Neuronal stem cell (in vitro differentiated cells): ENCODE results near the gene MLX.

Experiments
- DNase-seq: peaks from one replicate; pipeline ENCODE4 v3.0.0-alpha.2; 2013; ENCODE audit warnings: low spot score
- H2AFZ ChIP-seq: one replicate; pipeline ENCODE4 v1.6.1; 2013; ENCODE audit warnings: mild to moderate bottlenecking, low read length, inconsistent platforms
- H2AK5ac ChIP-seq: 2 replicates; pipeline ENCODE4 v1.6.1; 2013; ENCODE audit warnings: low read depth, mild to moderate bottlenecking, inconsistent platforms, low read length, moderate library complexity, mixed read lengths
- H2BK120ac ChIP-seq: 2 replicates; pipeline ENCODE4 v1.6.1; 2013; ENCODE audit warnings: low read depth, mild to moderate bottlenecking, inconsistent platforms, low read length, moderate library complexity, mixed read lengths
- H2BK12ac ChIP-seq: one replicate; pipeline ENCODE4 v1.6.1; 2013; ENCODE audit warnings: low read length, inconsistent platforms
- H2BK15ac ChIP-seq: 2 replicates; pipeline ENCODE4 v1.6.1; 2013; ENCODE audit warnings: mild to moderate bottlenecking, low read length, inconsistent platforms, mixed read lengths
- H2BK5ac ChIP-seq: one replicate; pipeline ENCODE4 v1.6.1; 2013; ENCODE audit warnings: inconsistent platforms, mild to moderate bottlenecking, low read length, moderate library complexity
- H3K14ac ChIP-seq: one replicate; pipeline ENCODE4 v1.6.1; 2013; ENCODE audit warnings: low read length, inconsistent platforms
- H3K18ac ChIP-seq: 2 replicates; pipeline ENCODE4 v1.6.1; 2013; ENCODE audit warnings: low read length, inconsistent platforms
- H3K23ac ChIP-seq: 2 replicates; pipeline ENCODE4 v1.6.1; 2013; ENCODE audit warnings: low read depth, mild to moderate bottlenecking, mixed read lengths, low read length, inconsistent platforms; ENCODE audit not compliant: poor library complexity
- H3K27ac ChIP-seq: replicated peaks from 3 replicates; pipeline ENCODE4 v1.5.1; 2013; ENCODE audit warnings: low read length, inconsistent platforms
- H3K27me3 ChIP-seq, 3 experiments: 2 replicates each; pipeline ENCODE4 v1.6.1; 2013; ENCODE audit warnings: low read length in 3 of 3, mild to moderate bottlenecking in 2 of 3, inconsistent platforms in 1 of 3, low read depth in 1 of 3, mixed read lengths in 1 of 3, moderate library complexity in 1 of 3; ENCODE audit not compliant: control insufficient read depth in 3 of 3, insufficient read depth in 3 of 3
- H3K36me3 ChIP-seq, 2 donors: replicated peaks in 1 of 2; 2 replicates each; pipeline ENCODE4 v1.6.1; 2013; ENCODE audit warnings: low read length in 2 of 2; ENCODE audit not compliant: control insufficient read depth in 2 of 2, insufficient read depth in 2 of 2
- H3K4ac ChIP-seq: 2 replicates; pipeline ENCODE4 v1.6.1; 2013; ENCODE audit warnings: inconsistent platforms, mild to moderate bottlenecking, low read length, moderate library complexity
- H3K4me1 ChIP-seq, 2 donors: 1 replicate in 1 of 2; 2 replicates in 1 of 2; pipeline ENCODE4 v1.6.1; 2013; ENCODE audit warnings: low read length in 2 of 2, low read depth in 1 of 2; ENCODE audit not compliant: control insufficient read depth in 2 of 2, insufficient read depth in 1 of 2
- H3K4me2 ChIP-seq: one replicate; pipeline ENCODE4 v1.6.1; 2013; ENCODE audit warnings: mild to moderate bottlenecking, low read length, inconsistent platforms; ENCODE audit not compliant: insufficient read depth, poor library complexity, severe bottlenecking
- H3K4me3 ChIP-seq, 2 donors: 2 replicates each; pipeline ENCODE4 v1.5.1; 2013; ENCODE audit warnings: low read length in 2 of 2, mild to moderate bottlenecking in 2 of 2, inconsistent platforms in 1 of 2, moderate library complexity in 1 of 2
- H3K79me1 ChIP-seq: one replicate; pipeline ENCODE4 v1.6.1; 2013; ENCODE audit warnings: low read depth, mild to moderate bottlenecking, inconsistent platforms, low read length, moderate library complexity
- H3K9ac ChIP-seq: one replicate; pipeline ENCODE4 v1.6.1; 2013; ENCODE audit warnings: mild to moderate bottlenecking, low read depth, low read length, inconsistent platforms; ENCODE audit not compliant: poor library complexity
- H3K9me3 ChIP-seq, 2 donors: replicated peaks in 1 of 2; 2 replicates each; pipeline versions ENCODE3 to v1.6.1; 2013; ENCODE audit warnings: low read length in 2 of 2, mild to moderate bottlenecking in 2 of 2, inconsistent platforms in 1 of 2, low read depth in 1 of 2, mixed read lengths in 1 of 2, moderate library complexity in 1 of 2; ENCODE audit not compliant: control insufficient read depth in 2 of 2, insufficient read depth in 1 of 2
- H4K8ac ChIP-seq: one replicate; pipeline ENCODE4 v1.6.1; 2013; ENCODE audit warnings: low read depth, mild to moderate bottlenecking, inconsistent platforms, low read length, moderate library complexity
- H4K91ac ChIP-seq: one replicate; pipeline ENCODE4 v1.6.1; 2013; ENCODE audit warnings: low read length, low read depth, mild to moderate bottlenecking, inconsistent platforms; ENCODE audit not compliant: poor library complexity
- WGBS, 2 donors: extraction: QIAGEN DNeasy Blood & Tissue Kit; methylation state at CpG; one replicate each; pipeline ENCODE4 v1.1.7; 2013; ENCODE audit warnings: missing lambda C conversion rate in 2 of 2, mixed read lengths in 1 of 2; ENCODE audit not compliant: insufficient read length in 2 of 2, insufficient replicate concordance in 1 of 2; ENCODE audit errors: extremely low coverage in 2 of 2; 5-methylcytosine and 5-hydroxymethylcytosine counted together

The MLX gene

DNA sequence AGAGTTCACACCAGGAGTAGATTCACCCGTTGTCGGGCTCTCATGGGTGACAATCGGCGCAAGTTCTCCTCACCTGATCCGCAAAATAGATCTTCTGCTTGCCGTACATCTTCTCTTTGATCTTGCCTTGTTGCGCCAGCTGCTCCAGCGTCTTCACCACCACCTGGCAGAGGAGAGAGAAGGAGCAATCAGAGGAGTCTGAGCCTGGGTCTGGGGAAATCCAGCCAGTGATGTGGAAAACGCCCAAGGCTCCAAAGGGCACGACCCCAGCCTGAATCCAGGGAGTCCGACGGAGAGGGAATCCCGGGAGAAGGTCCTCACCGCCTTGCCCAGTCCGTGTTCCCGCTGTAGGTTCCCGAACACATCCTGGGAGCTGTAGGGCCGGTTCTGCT is 10.2 kb downstream of the MLX start:
- Histone ChIP-seq H2BK5ac (peak overlapping the region; percentile 2), H2BK12ac (no peak overlapping the region), H3K27me3 (no peaks in the 10 kb centered on the region), H2BK120ac (no peak overlapping the region), H3K9ac (peak overlapping the region; percentile 94), H4K91ac (no peak overlapping the region), H3K27ac (peak overlapping the region; percentile 38), H3K4me3 (peak overlapping the region; percentile 83 to 98), H3K4me2 (peak overlapping the region; percentile 67), H3K18ac (peak overlapping the region; percentile 85), H3K4me1 (peaks cover 0 to 12% of the 10 kb centered on the region in 2 donors), H2AFZ (peak overlapping the region; percentile 94), H4K8ac (no peak overlapping the region), H3K36me3 (peaks cover 34 to 78% of the 10 kb centered on the region in 2 donors), H3K79me1 (peaks cover 3% of the 10 kb centered on the region), H3K4ac (no peak overlapping the region), H2BK15ac (no peak overlapping the region), H3K9me3 (no peaks in the 10 kb centered on the region), H3K23ac (peak overlapping the region; percentile 29), H2AK5ac (no peak overlapping the region), H3K14ac (no peak overlapping the region)
- DNase-seq: peak; percentile 26
- no CpG with 5 or more reads among the region's 18 CpGs for WGBS, 2 donors

- Histone ChIP-seq H4K91ac (no peak within 1 kb of the TSS), H2BK120ac (no peak within 1 kb of the TSS), H2BK5ac (peak within 1 kb of the TSS; percentile 2), H2BK12ac (no peak within 1 kb of the TSS), H3K79me1 (peaks cover 3% of the 10 kb centered on the region), H3K23ac (peak within 1 kb of the TSS; percentile 29), H3K4me2 (peak within 1 kb of the TSS; percentile 67), H4K8ac (no peak within 1 kb of the TSS), H3K9me3 (peaks cover 0 to 1% of the 10 kb centered on the region in 2 donors), H3K4me3 (peak within 1 kb of the TSS; percentile 92 to 98), H3K9ac (peak within 1 kb of the TSS; percentile 94), H3K4ac (no peak within 1 kb of the TSS), H3K27me3 (no peaks in the 10 kb centered on the region), H2AFZ (peak within 1 kb of the TSS; percentile 94), H3K4me1 (peaks cover 0 to 12% of the 10 kb centered on the region in 2 donors), H3K36me3 (peaks cover 35 to 78% of the 10 kb centered on the region in 2 donors), H2BK15ac (no peak within 1 kb of the TSS), H3K27ac (peak within 1 kb of the TSS; percentile 60), H2AK5ac (no peak within 1 kb of the TSS), H3K18ac (peak within 1 kb of the TSS; percentile 85), H3K14ac (no peak within 1 kb of the TSS)
- peak; percentile 88 for DNase-seq
- whole genome bisulfite sequencing, 2 donors: no CpG with 5 or more reads among the region's 52 CpGs
These were observed 10.8 kb downstream of the MLX start, which contains the start of gene PSMC3IP for GRCh38 chr17:42577532-42578281. Gene PSMC3IP, minus strand, starts transcription at chr17:42577729. Its CDS starts 43 bp downstream, at chr17:42577686.

- no peak overlapping the region for H2BK15ac ChIP-seq
- H3K27ac ChIP-seq: peak overlapping the region; percentile 60
- H3K18ac ChIP-seq: no peak overlapping the region
- peak overlapping the region; percentile 2 for H2BK5ac ChIP-seq
- H3K36me3 ChIP-seq: peaks cover 31 to 78% of the 10 kb centered on the region in 2 donors
- H3K4me1 ChIP-seq: peaks cover 0 to 12% of the 10 kb centered on the region in 2 donors
- H3K4me2 ChIP-seq: peak overlapping the region; percentile 67
- no peak overlapping the region for H4K91ac ChIP-seq
- H3K23ac ChIP-seq: no peak overlapping the region
- H2AFZ ChIP-seq: peak overlapping the region; percentile 94
- no CpG with 5 or more reads among the region's 20 CpGs for WGBS, 2 donors
- H3K79me1 ChIP-seq: peaks cover 3% of the 10 kb centered on the region
- no peak overlapping the region for H2BK12ac ChIP-seq
- H3K4ac ChIP-seq: no peak overlapping the region
- no peak overlapping the region for H4K8ac ChIP-seq
- H3K14ac ChIP-seq: no peak overlapping the region
- no peak overlapping the region for H3K9ac ChIP-seq
- H3K4me3 ChIP-seq: peak overlapping the region; percentile 92 to 98
- peak; percentile 79 for DNase-seq
- no peaks in the 10 kb centered on the region for H3K27me3 ChIP-seq
- H2AK5ac ChIP-seq: no peak overlapping the region
- H3K9me3 ChIP-seq: peaks cover 0 to 1% of the 10 kb centered on the region in 2 donors
- no peak overlapping the region for H2BK120ac ChIP-seq
These were observed 11.5 kb downstream of the MLX start for GRCh38 chr17:42578282-42578869.
